Smooth muscle cell (in vitro differentiated cells): Measurements from ENCODE around the gene CFAP65. TPM values are rescaled to one million over a fixed set of nuclear protein-coding genes. Genes with fewer than 3 reads are reported as not detected.

ENCODE experiments used
- DNase-seq: peaks from one replicate; lab custom pipeline; 2025; ENCODE audit not compliant: unreplicated experiment; lab: John Stamatoyannopoulos, UW
- H2AFZ ChIP-seq: fragments of 200-600 bp; sonication (generic); 2 replicates; pipeline ENCODE4 v1.6.0; 2016; ENCODE audit warnings: antibody characterized with exemption, low read depth, mild to moderate bottlenecking
- H3F3A ChIP-seq: fragments of 200-600 bp; sonication (generic); 2 replicates; pipeline ENCODE4 v1.6.0; 2017; ENCODE audit warnings: antibody characterized with exemption, low read depth
- H3K27ac ChIP-seq: fragments of 200-600 bp; sonication (generic); 2 replicates; pipeline ENCODE4 v1.5.1; 2016; ENCODE audit warnings: low read depth, mild to moderate bottlenecking
- H3K27me3 ChIP-seq: fragments of 200-600 bp; sonication (generic); 2 replicates; pipeline ENCODE4 v1.6.1; 2016; ENCODE audit warnings: low read depth, mild to moderate bottlenecking
- H3K36me3 ChIP-seq: fragments of 200-600 bp; sonication (generic); 2 replicates; pipeline ENCODE4 v1.5.1; 2016; ENCODE audit warnings: low read depth
- H3K4me1 ChIP-seq: fragments of 200-600 bp; sonication (generic); 2 replicates; pipeline ENCODE4 v1.5.1; 2016; ENCODE audit warnings: low read depth
- H3K4me2 ChIP-seq: fragments of 200-600 bp; sonication (generic); 2 replicates; pipeline ENCODE4 v1.6.0; 2016; ENCODE audit warnings: mild to moderate bottlenecking
- H3K4me3 ChIP-seq: fragments of 200-600 bp; sonication (generic); 2 replicates; pipeline ENCODE4 v1.5.1; 2016; ENCODE audit warnings: mild to moderate bottlenecking
- H3K79me2 ChIP-seq: fragments of 200-600 bp; sonication (generic); 2 replicates; pipeline ENCODE4 v1.6.0; 2016; ENCODE audit warnings: low read depth, mild to moderate bottlenecking
- H3K9ac ChIP-seq: fragments of 200-600 bp; sonication (generic); 2 replicates; pipeline ENCODE4 v1.6.0; 2016; ENCODE audit warnings: low read depth
- H3K9me3 ChIP-seq: fragments of 200-600 bp; sonication (generic); replicated peaks from 2 replicates; pipeline ENCODE4 v1.5.1; 2016; ENCODE audit warnings: low read depth
- H4K20me1 ChIP-seq: fragments of 200-600 bp; sonication (generic); 2 replicates; pipeline ENCODE4 v1.6.0; 2016; ENCODE audit warnings: low read depth
- CTCF ChIP-seq: fragments of 200-600 bp; sonication (generic); IDR thresholded peaks from 2 replicates; pipeline ENCODE4 v1.5.1; 2017; ENCODE audit warnings: borderline replicate concordance, mild to moderate bottlenecking, antibody characterized with exemption; ENCODE audit not compliant: insufficient read depth, poor library complexity, severe bottlenecking
- WGBS: methylation state at CpG from one replicate; pipeline ENCODE4 v1.1.7; 2016; ENCODE audit warnings: low lambda C conversion rate; 5-methylcytosine and 5-hydroxymethylcytosine counted together
- polyA plus RNA-seq: library from polyadenylated mRNA; unstranded; fragments of >200 nt; fragmentation: Nextera tagmentation; extraction: Ambion mirVana; gene quantifications from 2 replicates; pipeline ENCODE4 v1.2.1, GENCODE V29; 2016
- total RNA-seq: library from RNA; depleted of rRNA; stranded (reverse); fragments of >200 nt; gene quantifications from 2 replicates; pipeline ENCODE4 v1.2.3, GENCODE V29; 2014

CFAP65 gene
- total and polyA plus RNA-seq, 2 experiments from 2014 or later = not detected

- no peak for TF ChIP-seq CTCF
- Histone ChIP-seq H3K27me3 (peaks cover 59% of the 10 kb centered on the region), H3K4me1 (peaks cover 19% of the 10 kb centered on the region), H3K9me3 (no peaks in the 10 kb centered on the region), H3K27ac (no peak overlapping the region), H3F3A (peaks cover 6% of the 10 kb centered on the region), H3K36me3 (no peaks in the 10 kb centered on the region), H3K4me3 (no peak overlapping the region), H3K4me2 (no peak overlapping the region), H3K9ac (no peak overlapping the region), H4K20me1 (no peaks in the 10 kb centered on the region), H2AFZ (no peak overlapping the region), H3K79me2 (no peaks in the 10 kb centered on the region)
- no peak for DNase-seq
- 27% methylated on average over 4 of the region's 4 CpGs for WGBS
These were observed 80.1 kb downstream of the CFAP65 start for GRCh38 chr2:218961229-218961628.

GRCh38 chr2:218960309-218961165 lies 80.8 kb downstream of the CFAP65 start:
- Histone ChIP-seq H3K9me3 (no peaks in the 10 kb centered on the region), H3K79me2 (no peaks in the 10 kb centered on the region), H3K4me1 (peaks cover 19% of the 10 kb centered on the region), H3K4me3 (no peak overlapping the region), H3K27me3 (peaks cover 63% of the 10 kb centered on the region), H2AFZ (no peak overlapping the region), H3F3A (peaks cover 6% of the 10 kb centered on the region), H3K36me3 (no peaks in the 10 kb centered on the region), H4K20me1 (no peaks in the 10 kb centered on the region), H3K9ac (no peak overlapping the region), H3K27ac (no peak overlapping the region), H3K4me2 (peak overlapping the region; percentile 22)
- 8% methylated on average over 71 of the region's 87 CpGs for WGBS
- no peak for TF ChIP-seq CTCF
- DNase-seq = no peak

GRCh38 chr2:218959761-218960308 lies 81.5 kb downstream of the CFAP65 start:
- peak overlapping the region; percentile 75 for H2AFZ ChIP-seq
- H3F3A ChIP-seq = peaks cover 6% of the 10 kb centered on the region
- no peaks in the 10 kb centered on the region for H3K79me2 ChIP-seq
- no peaks in the 10 kb centered on the region for H3K36me3 ChIP-seq
- H3K27me3 ChIP-seq = peaks cover 70% of the 10 kb centered on the region
- H3K9ac ChIP-seq = no peak overlapping the region
- H3K4me3 ChIP-seq = peak overlapping the region; percentile 65
- TF ChIP-seq CTCF = no peak
- no peak overlapping the region for H3K27ac ChIP-seq
- DNase-seq = no peak
- H3K9me3 ChIP-seq = no peaks in the 10 kb centered on the region
- peak overlapping the region; percentile 97 for H3K4me2 ChIP-seq
- H4K20me1 ChIP-seq = no peaks in the 10 kb centered on the region
- H3K4me1 ChIP-seq = peaks cover 19% of the 10 kb centered on the region
- WGBS = 3% methylated on average over 66 of the region's 67 CpGs
